Testis (tissue), 3 donors: ENCODE data around the gene PTRH2. TPM values are rescaled to one million over a fixed set of nuclear protein-coding genes. Genes with fewer than 3 reads are reported as not detected.
"Not testable (repeated sequence)": the region's sequence is repeated elsewhere in the genome, so short reads cannot be mapped to it uniquely, and the experiment has no call there.

Experiments
- DNase-seq: peaks from one replicate; pipeline ENCODE4 v3.0.0-alpha.2; 2019
- H3K27ac ChIP-seq, 2 donors: fragments of 200-600 bp; sonication (generic); one replicate each; pipeline ENCODE4 v1.5.1; 2019
- H3K27me3 ChIP-seq: fragments of 200-600 bp; sonication (generic); one replicate; pipeline ENCODE4 v1.5.1; 2019
- H3K36me3 ChIP-seq: fragments of 200-600 bp; sonication (generic); one replicate; pipeline ENCODE4 v1.5.1; 2017; ENCODE audit warnings: low read depth; ENCODE audit errors: missing control alignments
- H3K4me1 ChIP-seq: fragments of 200-600 bp; sonication (generic); one replicate; pipeline ENCODE4 v1.5.1; 2019
- H3K4me3 ChIP-seq, 2 donors: fragments of 200-600 bp; sonication (generic); one replicate each; pipeline ENCODE4 v1.5.1; 2017 to 2019
- H3K9me3 ChIP-seq: fragments of 200-600 bp; sonication (generic); one replicate; pipeline ENCODE4 v1.5.1; 2017
- CTCF ChIP-seq, 3 experiments: fragments of 450-650 bp in 2 of 3; fragments of 200-600 bp in 1 of 3; sonication (generic) in 1 of 3; IDR thresholded peaks; one replicate each; pipeline ENCODE4 v1.5.1; 2016 to 2019; ENCODE audit warnings: antibody characterized with exemption in 3 of 3, mild to moderate bottlenecking in 2 of 3, moderate library complexity in 1 of 3
- POLR2A ChIP-seq: fragments of 450-650 bp; IDR thresholded peaks from one replicate; pipeline ENCODE4 v1.6.1; 2017; ENCODE audit warnings: antibody characterized with exemption, mild to moderate bottlenecking, moderate library complexity
- WGBS, 2 donors: methylation state at CpG; one replicate each; pipeline ENCODE4 v1.1.5; 2018; 5-methylcytosine and 5-hydroxymethylcytosine counted together
- intact Hi-C: fragments of 100-400 bp; cut with DNase I; formaldehyde crosslinking; loops from one replicate; pipeline ENCODE4 v1.15.1; 2023; ENCODE audit warnings: low total_unique reads
- polyA plus RNA-seq: library from polyadenylated mRNA; stranded (reverse); fragments of 350-450 nt; fragmentation: Illumina TruSeq; extraction: RNeasy Lipid Tissue Mini Kit (QIAGEN cat#74804); gene quantifications from one replicate; pipeline ENCODE4 v1.2.3, GENCODE V29; 2014; ENCODE audit warnings: low read depth, low replicate concordance; ENCODE audit not compliant: insufficient read depth
- total RNA-seq, 2 donors: library from RNA; depleted of rRNA; stranded (reverse); fragments of >200 nt; gene quantifications; one replicate each; pipeline ENCODE4 v1.2.3, GENCODE V29; 2016

PTRH2 gene
- total and polyA plus RNA-seq, 3 donors from 2014 or later: 37.7 to 41.6 (median 40.5) TPM

DNA sequence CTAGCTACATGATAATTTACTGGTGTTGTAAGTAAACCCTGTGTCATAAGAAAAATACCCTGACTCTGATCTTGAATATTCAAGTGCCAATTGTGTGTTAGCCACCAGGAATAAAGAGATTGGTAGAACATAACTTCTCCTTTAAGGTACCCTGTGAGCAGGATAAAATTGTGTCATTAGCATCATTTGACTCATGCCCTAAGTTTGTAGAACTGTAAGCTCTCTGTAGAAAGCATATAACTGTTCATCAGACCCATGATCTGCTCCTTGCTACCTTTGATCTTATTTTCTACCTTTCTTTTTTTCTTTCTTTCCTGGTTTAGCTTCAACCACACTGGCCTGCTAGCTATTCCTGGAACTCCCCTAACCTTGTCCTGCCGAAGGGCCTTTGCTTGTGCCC lies 35.8 kb downstream of the PTRH2 start:
- Histone ChIP-seq H3K27me3 (no peaks in the 10 kb centered on the region), H3K4me3 (no peak overlapping the region), H3K9me3 (no peaks in the 10 kb centered on the region), H3K27ac (no peak overlapping the region), H3K36me3 (no peaks in the 10 kb centered on the region), H3K4me1 (peaks cover 3% of the 10 kb centered on the region)
- TF ChIP-seq CTCF (IDR thresholded peaks at IDR 0.05): no peak
- no peak for TF ChIP-seq POLR2A
- WGBS, 2 donors: 86 to 94% methylated on average over 1 of the region's 1 CpG
- no peak for DNase-seq
- intact Hi-C loops: no loop called here

DNA sequence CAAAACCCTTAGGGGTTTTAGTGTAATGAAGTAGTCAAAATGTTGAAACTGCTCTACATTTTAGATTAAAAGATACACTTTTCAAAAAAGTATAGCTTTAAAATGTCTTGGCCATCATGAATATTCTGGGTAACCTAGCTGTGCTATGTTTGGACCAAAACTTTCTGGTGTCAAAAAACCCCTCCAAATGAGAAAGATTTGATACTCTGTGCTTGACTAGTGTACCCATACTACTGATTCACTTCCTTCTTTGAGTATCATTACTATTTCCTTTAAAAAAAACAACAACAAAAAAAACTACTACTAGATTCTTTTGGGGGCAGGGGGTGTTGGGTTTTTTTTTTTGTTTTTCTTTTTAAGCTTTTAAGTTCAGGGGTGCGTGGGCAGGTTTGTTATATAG lies 37.3 kb downstream of the PTRH2 start:
- no peak overlapping the region for H3K4me3 ChIP-seq
- intact Hi-C loops: no loop called here
- H3K4me1 ChIP-seq: peaks cover 3% of the 10 kb centered on the region
- no peak overlapping the region for H3K27ac ChIP-seq
- no peak for DNase-seq
- TF ChIP-seq POLR2A: no peak
- TF ChIP-seq CTCF (IDR thresholded peaks at IDR 0.05): no peak
- 96 to 97% methylated on average over 1 of the region's 1 CpG for WGBS, 2 donors
- H3K36me3 ChIP-seq: no peaks in the 10 kb centered on the region
- no peaks in the 10 kb centered on the region for H3K9me3 ChIP-seq
- H3K27me3 ChIP-seq: no peaks in the 10 kb centered on the region

DNA sequence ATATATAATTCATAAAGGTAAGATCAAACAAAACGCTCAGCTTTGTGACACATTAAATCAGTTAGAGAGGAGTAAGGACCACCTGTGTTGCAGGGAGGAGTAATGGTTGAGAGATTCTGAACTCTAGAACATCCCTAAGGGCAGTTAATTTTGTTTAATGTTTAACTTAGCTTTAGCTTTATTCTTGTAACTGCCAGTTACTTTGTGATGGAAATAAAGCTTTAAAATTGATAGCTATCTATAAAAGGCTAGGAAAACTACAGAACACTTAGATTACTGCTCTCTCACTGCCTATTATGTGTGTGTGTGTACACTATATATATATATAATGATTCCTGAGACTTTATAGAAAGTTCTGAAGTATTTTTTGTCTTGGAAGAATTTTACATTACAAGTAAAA lies 37.8 kb downstream of the PTRH2 start:
- H3K4me3 ChIP-seq: no peak overlapping the region
- 75 to 83% methylated on average over 1 of the region's 1 CpG for WGBS, 2 donors
- no peak overlapping the region for H3K27ac ChIP-seq
- no peaks in the 10 kb centered on the region for H3K27me3 ChIP-seq
- intact Hi-C loops: no loop called here
- no peaks in the 10 kb centered on the region for H3K36me3 ChIP-seq
- no peak for DNase-seq
- TF ChIP-seq CTCF (IDR thresholded peaks at IDR 0.05): no peak
- no peak for TF ChIP-seq POLR2A
- no peaks in the 10 kb centered on the region for H3K9me3 ChIP-seq
- H3K4me1 ChIP-seq: peaks cover 3% of the 10 kb centered on the region

GRCh38 chr17:59668816-59669215 lies 38.4 kb downstream of the PTRH2 start:
- no peaks in the 10 kb centered on the region for H3K27me3 ChIP-seq
- H3K4me3 ChIP-seq: no peak overlapping the region
- no peak for DNase-seq
- H3K4me1 ChIP-seq: peaks cover 3% of the 10 kb centered on the region
- no peak for TF ChIP-seq CTCF (IDR thresholded peaks at IDR 0.05)
- TF ChIP-seq POLR2A: no peak
- WGBS, 2 donors: 65 to 66% methylated on average over 3 of the region's 3 CpGs
- intact Hi-C loops: no loop called here
- H3K36me3 ChIP-seq: no peaks in the 10 kb centered on the region
- H3K27ac ChIP-seq: peak overlapping the region in 1 of 2 donors; percentile 18
- H3K9me3 ChIP-seq: no peaks in the 10 kb centered on the region

DNA sequence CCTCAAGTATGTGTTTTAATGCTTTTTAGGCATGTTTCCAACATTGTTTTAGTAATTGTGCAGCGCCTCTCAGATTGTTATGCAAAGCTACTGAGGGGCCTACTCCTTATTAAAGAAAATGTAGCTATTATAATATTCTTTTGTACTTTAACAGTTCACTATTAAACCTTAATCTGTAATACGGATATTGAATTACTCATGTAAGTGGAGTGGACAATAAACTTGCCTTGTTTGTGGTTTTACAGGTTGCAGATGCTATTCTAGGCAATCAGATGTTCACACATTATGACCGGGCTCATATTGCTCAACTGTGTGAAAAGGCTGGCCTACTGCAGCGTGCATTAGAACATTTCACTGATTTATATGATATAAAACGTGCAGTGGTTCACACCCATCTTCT lies 41.0 kb downstream of the PTRH2 start:
- TF ChIP-seq CTCF (IDR thresholded peaks at IDR 0.05): no peak
- no peak for TF ChIP-seq POLR2A
- peaks cover 3% of the 10 kb centered on the region for H3K4me1 ChIP-seq
- H3K36me3 ChIP-seq: no peaks in the 10 kb centered on the region
- 84 to 86% methylated on average over 5 of the region's 5 CpGs for WGBS, 2 donors
- no peak for DNase-seq
- no peaks in the 10 kb centered on the region for H3K27me3 ChIP-seq
- intact Hi-C loops: no loop called here
- no peak overlapping the region for H3K27ac ChIP-seq
- H3K9me3 ChIP-seq: no peaks in the 10 kb centered on the region
- no peak overlapping the region for H3K4me3 ChIP-seq

GRCh38 chr17:59656624-59657023 lies 50.6 kb downstream of the PTRH2 start:
- H3K36me3 ChIP-seq, intact Hi-C loops: not testable (repeated sequence)
- 91 to 94% methylated on average over 7 of the region's 7 CpGs for WGBS, 2 donors

More at GRCh38 chr17:59656624-59657023, 50.6 kb downstream of the PTRH2 start:
- not testable (repeated sequence) for H3K9me3 ChIP-seq, H3K27ac ChIP-seq, DNase-seq, H3K27me3 ChIP-seq, H3K4me1 ChIP-seq, H3K4me3 ChIP-seq
